ENCODE data around the gene DLG5.

DLG5 gene

GRCh38 chr10:77904100-77904840 is 22.3 kb downstream of the DLG5 start:
- Histone ChIP-seq H3K27ac (ENCODE audit: low read length) (no peak overlapping the region), H3K9ac (ENCODE audit: low read depth, low read length) (no peak overlapping the region), H3K79me2 (ENCODE audit: insufficient read depth, low read length) (peaks cover 41% of the 10 kb centered on the region; the same call in 1 of the 2 replicates), H3K4me3 (ENCODE audit: low read depth in 1 of 2, low read length in 2 of 2) (no peak overlapping the region), H3K4me2 (ENCODE audit: insufficient read depth, low read length) (no peak overlapping the region), H3K36me3 (ENCODE audit: insufficient read depth, low read length) (no peaks in the 10 kb centered on the region), H2AFZ (ENCODE audit: low read depth, low read length) (no peak overlapping the region), H3K9me3 (ENCODE audit: insufficient read depth, low read length, severe bottlenecking) (no peaks in the 10 kb centered on the region), H4K20me1 (ENCODE audit: insufficient read depth, low read length) (peaks cover 39% of the 10 kb centered on the region; the same call in 1 of the 2 replicates), H3K4me1 (ENCODE audit: insufficient read depth, low read length) (peaks cover 10% of the 10 kb centered on the region), H3K27me3 (ENCODE audit: insufficient read depth, low read length, poor library complexity) (no peaks in the 10 kb centered on the region)
- DNase-seq (no peak), ATAC-seq (ENCODE audit: insufficient read depth, low read depth) (no peak)
- no peak for TF ChIP-seq CTCF (IDR thresholded peaks at IDR 0.05; ENCODE audit: borderline replicate concordance, extremely low read depth, low read length, poor library complexity, severe bottlenecking)
- no peak for TF ChIP-seq EZH2 (IDR thresholded peaks at IDR 0.05; ENCODE audit: borderline replicate concordance, low read depth, low read length, severe bottlenecking)

- Histone ChIP-seq H2AFZ (ENCODE audit: low read depth, low read length) (no peak overlapping the region), H3K4me1 (ENCODE audit: insufficient read depth, low read length) (peaks cover 26% of the 10 kb centered on the region), H3K36me3 (ENCODE audit: insufficient read depth, low read length) (no peaks in the 10 kb centered on the region; the same call in 1 of the 2 replicates), H3K79me2 (ENCODE audit: insufficient read depth, low read length) (peaks cover 24% of the 10 kb centered on the region; the same call in 1 of the 2 replicates), H3K9me3 (ENCODE audit: insufficient read depth, low read length, severe bottlenecking) (no peaks in the 10 kb centered on the region), H3K4me2 (ENCODE audit: insufficient read depth, low read length) (no peak overlapping the region), H3K9ac (ENCODE audit: low read depth, low read length) (no peak overlapping the region), H3K27ac (ENCODE audit: low read length) (no peak overlapping the region), H3K27me3 (ENCODE audit: insufficient read depth, low read length, poor library complexity) (no peaks in the 10 kb centered on the region), H4K20me1 (ENCODE audit: insufficient read depth, low read length) (peaks cover 42% of the 10 kb centered on the region), H3K4me3 (ENCODE audit: low read depth in 1 of 2, low read length in 2 of 2) (no peak overlapping the region)
- no peak for ATAC-seq (ENCODE audit: insufficient read depth, low read depth)
- TF ChIP-seq CTCF (IDR thresholded peaks at IDR 0.05; ENCODE audit: borderline replicate concordance, extremely low read depth, low read length, poor library complexity, severe bottlenecking), result no peak
- no peak for TF ChIP-seq EZH2 (IDR thresholded peaks at IDR 0.05; ENCODE audit: borderline replicate concordance, low read depth, low read length, severe bottlenecking)
- no peak for DNase-seq
Measured at GRCh38 chr10:77902159-77902558, 24.4 kb downstream of the DLG5 start.

- H3K9me3 ChIP-seq (ENCODE audit: insufficient read depth, low read length, severe bottlenecking), result no peaks in the 10 kb centered on the region
- DNase-seq (no peak), ATAC-seq (ENCODE audit: insufficient read depth, low read depth) (no peak)
- H3K27me3 ChIP-seq (ENCODE audit: insufficient read depth, low read length, poor library complexity), result no peaks in the 10 kb centered on the region
- H3K27ac ChIP-seq (ENCODE audit: low read length), result no peak overlapping the region
- TF ChIP-seq EZH2 (IDR thresholded peaks at IDR 0.05; ENCODE audit: borderline replicate concordance, low read depth, low read length, severe bottlenecking), result no peak
- TF ChIP-seq CTCF (IDR thresholded peaks at IDR 0.05; ENCODE audit: borderline replicate concordance, extremely low read depth, low read length, poor library complexity, severe bottlenecking), result no peak
- H4K20me1 ChIP-seq (ENCODE audit: insufficient read depth, low read length), result peaks cover 42% of the 10 kb centered on the region
- no peak overlapping the region for H3K4me3 ChIP-seq (ENCODE audit: low read depth in 1 of 2, low read length in 2 of 2)
- no peak overlapping the region for H2AFZ ChIP-seq (ENCODE audit: low read depth, low read length)
- H3K79me2 ChIP-seq (ENCODE audit: insufficient read depth, low read length), result peaks cover 21% of the 10 kb centered on the region; the same call in 1 of the 2 replicates
- no peaks in the 10 kb centered on the region; the same call in 1 of the 2 replicates for H3K36me3 ChIP-seq (ENCODE audit: insufficient read depth, low read length)
- peaks cover 26% of the 10 kb centered on the region for H3K4me1 ChIP-seq (ENCODE audit: insufficient read depth, low read length)
- no peak overlapping the region for H3K4me2 ChIP-seq (ENCODE audit: insufficient read depth, low read length)
- no peak overlapping the region for H3K9ac ChIP-seq (ENCODE audit: low read depth, low read length)
Measured at GRCh38 chr10:77901743-77902142, 24.8 kb downstream of the DLG5 start.
